Retinal pigment epithelial cell (primary cell): Measurements from ENCODE around the gene CEMIP2.
"Not testable (repeated sequence)": the region's sequence is repeated elsewhere in the genome, so short reads cannot be mapped to it uniquely, and the experiment has no call there.

Experiments used
- DNase-seq: peaks from one replicate; pipeline ENCODE4 v3.0.0-alpha.2; 2010; ENCODE audit warnings: low read depth
- H3K4me3 ChIP-seq: 2 replicates; pipeline ENCODE4 v1.5.1; 2011; ENCODE audit warnings: mild to moderate bottlenecking, low read length, control low read depth, moderate library complexity
- CTCF ChIP-seq: conservative IDR thresholded peaks from 2 replicates; pipeline ENCODE4 v1.5.1; 2011; ENCODE audit warnings: low read depth, low read length, control low read depth, inconsistent platforms

Gene CEMIP2

GRCh38 chr9:71806901-71807307 lies 38.6 kb upstream of the CEMIP2 start:
- H3K4me3 ChIP-seq: no peak overlapping the region
- TF ChIP-seq CTCF: peak; percentile 99
- peak; percentile 46 for DNase-seq

- not testable (repeated sequence) for DNase-seq, H3K4me3 ChIP-seq
These were observed 36.8 kb upstream of the CEMIP2 start for GRCh38 chr9:71805096-71805495.

GRCh38 chr9:71801826-71802225 lies 33.5 kb upstream of the CEMIP2 start:
- no peak for DNase-seq
- TF ChIP-seq CTCF: no peak
- H3K4me3 ChIP-seq: no peak overlapping the region

GRCh38 chr9:71797266-71797665 lies 29.0 kb upstream of the CEMIP2 start:
- TF ChIP-seq CTCF: no peak
- no peak overlapping the region for H3K4me3 ChIP-seq
- no peak for DNase-seq

- no peak for DNase-seq
- H3K4me3 ChIP-seq: no peak overlapping the region
- TF ChIP-seq CTCF: no peak
These were observed 27.9 kb upstream of the CEMIP2 start for GRCh38 chr9:71796100-71796767.

- DNase-seq: no peak
- no peak for TF ChIP-seq CTCF
- no peak overlapping the region for H3K4me3 ChIP-seq
These were observed 26.9 kb upstream of the CEMIP2 start for GRCh38 chr9:71795097-71795813.

GRCh38 chr9:71793386-71794105 lies 25.2 kb upstream of the CEMIP2 start:
- no peak for TF ChIP-seq CTCF
- DNase-seq: no peak
- no peak overlapping the region for H3K4me3 ChIP-seq
